Neuronal stem cell (in vitro differentiated cells): ENCODE data around the gene GABRR2.
"Not testable (repeated sequence)": the region's sequence is repeated elsewhere in the genome, so short reads cannot be mapped to it uniquely, and the experiment has no call there.

Experiments used
- DNase-seq: peaks from one replicate; pipeline ENCODE4 v3.0.0-alpha.2; 2013; ENCODE audit warnings: low spot score
- H2AFZ ChIP-seq: one replicate; pipeline ENCODE4 v1.6.1; 2013; ENCODE audit warnings: mild to moderate bottlenecking, low read length, inconsistent platforms
- H2AK5ac ChIP-seq: 2 replicates; pipeline ENCODE4 v1.6.1; 2013; ENCODE audit warnings: low read depth, mild to moderate bottlenecking, inconsistent platforms, low read length, moderate library complexity, mixed read lengths
- H2BK120ac ChIP-seq: 2 replicates; pipeline ENCODE4 v1.6.1; 2013; ENCODE audit warnings: low read depth, mild to moderate bottlenecking, inconsistent platforms, low read length, moderate library complexity, mixed read lengths
- H2BK12ac ChIP-seq: one replicate; pipeline ENCODE4 v1.6.1; 2013; ENCODE audit warnings: low read length, inconsistent platforms
- H2BK15ac ChIP-seq: 2 replicates; pipeline ENCODE4 v1.6.1; 2013; ENCODE audit warnings: mild to moderate bottlenecking, low read length, inconsistent platforms, mixed read lengths
- H2BK5ac ChIP-seq: one replicate; pipeline ENCODE4 v1.6.1; 2013; ENCODE audit warnings: inconsistent platforms, mild to moderate bottlenecking, low read length, moderate library complexity
- H3K14ac ChIP-seq: one replicate; pipeline ENCODE4 v1.6.1; 2013; ENCODE audit warnings: low read length, inconsistent platforms
- H3K18ac ChIP-seq: 2 replicates; pipeline ENCODE4 v1.6.1; 2013; ENCODE audit warnings: low read length, inconsistent platforms
- H3K23ac ChIP-seq: 2 replicates; pipeline ENCODE4 v1.6.1; 2013; ENCODE audit warnings: low read depth, mild to moderate bottlenecking, mixed read lengths, low read length, inconsistent platforms; ENCODE audit not compliant: poor library complexity
- H3K27ac ChIP-seq: replicated peaks from 3 replicates; pipeline ENCODE4 v1.5.1; 2013; ENCODE audit warnings: low read length, inconsistent platforms
- H3K27me3 ChIP-seq, 3 experiments: 2 replicates each; pipeline ENCODE4 v1.6.1; 2013; ENCODE audit warnings: low read length in 3 of 3, mild to moderate bottlenecking in 2 of 3, inconsistent platforms in 1 of 3, low read depth in 1 of 3, mixed read lengths in 1 of 3, moderate library complexity in 1 of 3; ENCODE audit not compliant: control insufficient read depth in 3 of 3, insufficient read depth in 3 of 3
- H3K36me3 ChIP-seq, 2 donors: replicated peaks in 1 of 2; 2 replicates each; pipeline ENCODE4 v1.6.1; 2013; ENCODE audit warnings: low read length in 2 of 2; ENCODE audit not compliant: control insufficient read depth in 2 of 2, insufficient read depth in 2 of 2
- H3K4ac ChIP-seq: 2 replicates; pipeline ENCODE4 v1.6.1; 2013; ENCODE audit warnings: inconsistent platforms, mild to moderate bottlenecking, low read length, moderate library complexity
- H3K4me1 ChIP-seq, 2 donors: 1 replicate in 1 of 2; 2 replicates in 1 of 2; pipeline ENCODE4 v1.6.1; 2013; ENCODE audit warnings: low read length in 2 of 2, low read depth in 1 of 2; ENCODE audit not compliant: control insufficient read depth in 2 of 2, insufficient read depth in 1 of 2
- H3K4me2 ChIP-seq: one replicate; pipeline ENCODE4 v1.6.1; 2013; ENCODE audit warnings: mild to moderate bottlenecking, low read length, inconsistent platforms; ENCODE audit not compliant: insufficient read depth, poor library complexity, severe bottlenecking
- H3K4me3 ChIP-seq, 2 donors: 2 replicates each; pipeline ENCODE4 v1.5.1; 2013; ENCODE audit warnings: low read length in 2 of 2, mild to moderate bottlenecking in 2 of 2, inconsistent platforms in 1 of 2, moderate library complexity in 1 of 2
- H3K79me1 ChIP-seq: one replicate; pipeline ENCODE4 v1.6.1; 2013; ENCODE audit warnings: low read depth, mild to moderate bottlenecking, inconsistent platforms, low read length, moderate library complexity
- H3K9ac ChIP-seq: one replicate; pipeline ENCODE4 v1.6.1; 2013; ENCODE audit warnings: mild to moderate bottlenecking, low read depth, low read length, inconsistent platforms; ENCODE audit not compliant: poor library complexity
- H3K9me3 ChIP-seq, 2 donors: replicated peaks in 1 of 2; 2 replicates each; pipeline versions ENCODE3 to v1.6.1; 2013; ENCODE audit warnings: low read length in 2 of 2, mild to moderate bottlenecking in 2 of 2, inconsistent platforms in 1 of 2, low read depth in 1 of 2, mixed read lengths in 1 of 2, moderate library complexity in 1 of 2; ENCODE audit not compliant: control insufficient read depth in 2 of 2, insufficient read depth in 1 of 2
- H4K8ac ChIP-seq: one replicate; pipeline ENCODE4 v1.6.1; 2013; ENCODE audit warnings: low read depth, mild to moderate bottlenecking, inconsistent platforms, low read length, moderate library complexity
- H4K91ac ChIP-seq: one replicate; pipeline ENCODE4 v1.6.1; 2013; ENCODE audit warnings: low read length, low read depth, mild to moderate bottlenecking, inconsistent platforms; ENCODE audit not compliant: poor library complexity
- WGBS, 2 donors: extraction: QIAGEN DNeasy Blood & Tissue Kit; methylation state at CpG; one replicate each; pipeline ENCODE4 v1.1.7; 2013; ENCODE audit warnings: missing lambda C conversion rate in 2 of 2, mixed read lengths in 1 of 2; ENCODE audit not compliant: insufficient read length in 2 of 2, insufficient replicate concordance in 1 of 2; ENCODE audit errors: extremely low coverage in 2 of 2; 5-methylcytosine and 5-hydroxymethylcytosine counted together

GABRR2 gene

GRCh38 chr6:89304517-89304916 lies 10.6 kb downstream of the GABRR2 start:
- H2BK120ac ChIP-seq, H3K27me3 ChIP-seq, H2BK12ac ChIP-seq, H2AK5ac ChIP-seq, H3K4ac ChIP-seq, H2BK15ac ChIP-seq, H2BK5ac ChIP-seq, H3K79me1 ChIP-seq, H3K9me3 ChIP-seq, H3K23ac ChIP-seq, H3K36me3 ChIP-seq, H4K8ac ChIP-seq, H3K14ac ChIP-seq, H4K91ac ChIP-seq, H3K4me2 ChIP-seq, H3K18ac ChIP-seq, H3K27ac ChIP-seq, H2AFZ ChIP-seq, H3K9ac ChIP-seq, DNase-seq, H3K4me1 ChIP-seq, H3K4me3 ChIP-seq: not testable (repeated sequence)
- no CpG with 5 or more reads among the region's 3 CpGs for whole genome bisulfite sequencing, 2 donors

- H3K4me3 ChIP-seq: no peak overlapping the region
- H2AK5ac ChIP-seq: peak overlapping the region; percentile 25
- no peaks in the 10 kb centered on the region for H3K79me1 ChIP-seq
- no peak overlapping the region for H4K91ac ChIP-seq
- peaks cover 5 to 15% of the 10 kb centered on the region in 2 donors for H3K4me1 ChIP-seq
- no peak overlapping the region for H4K8ac ChIP-seq
- H3K36me3 ChIP-seq: no peaks in the 10 kb centered on the region
- no peak overlapping the region for H3K14ac ChIP-seq
- WGBS, 2 donors: no CpG with 5 or more reads among the region's 10 CpGs
- no peak overlapping the region for H2BK15ac ChIP-seq
- no peak overlapping the region for H3K9ac ChIP-seq
- peaks cover 4 to 5% of the 10 kb centered on the region in 2 donors for H3K9me3 ChIP-seq
- H2BK12ac ChIP-seq: no peak overlapping the region
- H3K27ac ChIP-seq: no peak overlapping the region
- no peak overlapping the region for H2AFZ ChIP-seq
- DNase-seq: no peak
- no peak overlapping the region for H3K23ac ChIP-seq
- H2BK5ac ChIP-seq: no peak overlapping the region
- peak overlapping the region; percentile 59 for H3K18ac ChIP-seq
- no peak overlapping the region for H2BK120ac ChIP-seq
- H3K4ac ChIP-seq: no peak overlapping the region
- H3K4me2 ChIP-seq: no peak overlapping the region
- peaks cover 0 to 3% (median 0%) of the 10 kb centered on the region in 3 experiments for H3K27me3 ChIP-seq
Measured at GRCh38 chr6:89302936-89303335, 12.2 kb downstream of the GABRR2 start.

- Histone ChIP-seq H3K27ac (no peak overlapping the region), H2AFZ (no peak overlapping the region), H3K4ac (no peak overlapping the region), H3K4me3 (peak overlapping the region in 1 of 2 donors; percentile 46), H2BK120ac (no peak overlapping the region), H2BK12ac (no peak overlapping the region), H3K14ac (no peak overlapping the region), H3K9ac (no peak overlapping the region), H2AK5ac (peak overlapping the region; percentile 33), H3K18ac (no peak overlapping the region), H3K9me3 (peaks cover 4 to 5% of the 10 kb centered on the region in 2 donors), H3K36me3 (no peaks in the 10 kb centered on the region), H4K91ac (no peak overlapping the region), H3K27me3 (peaks cover 0 to 3% (median 0%) of the 10 kb centered on the region in 3 experiments), H3K23ac (peak overlapping the region; percentile 62), H2BK15ac (no peak overlapping the region), H4K8ac (no peak overlapping the region), H3K79me1 (no peaks in the 10 kb centered on the region), H3K4me2 (no peak overlapping the region), H2BK5ac (no peak overlapping the region), H3K4me1 (peaks cover 5 to 18% of the 10 kb centered on the region in 2 donors)
- WGBS, 2 donors: no CpG with 5 or more reads among the region's 22 CpGs
- no peak for DNase-seq
Measured at GRCh38 chr6:89302195-89302770, 12.8 kb downstream of the GABRR2 start.

- no peak for DNase-seq
- WGBS, 2 donors: no CpG with 5 or more reads among the region's 25 CpGs
- Histone ChIP-seq H3K4ac (no peak overlapping the region), H3K14ac (no peak overlapping the region), H3K18ac (no peak overlapping the region), H3K36me3 (no peaks in the 10 kb centered on the region), H2BK12ac (no peak overlapping the region), H2BK15ac (no peak overlapping the region), H3K4me1 (peaks cover 5 to 18% of the 10 kb centered on the region in 2 donors), H2AK5ac (peak overlapping the region; percentile 33), H3K9me3 (peaks cover 4 to 5% of the 10 kb centered on the region in 2 donors), H3K4me2 (no peak overlapping the region), H2BK5ac (no peak overlapping the region), H3K27me3 (no peaks in the 10 kb centered on the region), H3K4me3 (no peak overlapping the region), H4K8ac (no peak overlapping the region), H3K79me1 (no peaks in the 10 kb centered on the region), H3K9ac (no peak overlapping the region), H3K27ac (no peak overlapping the region), H3K23ac (peak overlapping the region; percentile 62), H4K91ac (no peak overlapping the region), H2BK120ac (no peak overlapping the region), H2AFZ (no peak overlapping the region)
Measured at GRCh38 chr6:89301586-89302194, 13.4 kb downstream of the GABRR2 start.
